GM21367 (cell line): ENCODE results near the gene GREM2.

ENCODE experiments used
- ATAC-seq: cut with Tn5 transposase; IDR thresholded peaks from one replicate; pipeline ENCODE4 v1.9.1; 2021; ENCODE audit not compliant: unreplicated experiment

Gene GREM2

GRCh38 chr1:240611619-240612480 is at the start of gene GREM2:
GREM2 (minus strand) TSS chr1:240612155; CDS start chr1:240493475, 118,680 bp downstream.
- peak; percentile 72 for ATAC-seq

DNA sequence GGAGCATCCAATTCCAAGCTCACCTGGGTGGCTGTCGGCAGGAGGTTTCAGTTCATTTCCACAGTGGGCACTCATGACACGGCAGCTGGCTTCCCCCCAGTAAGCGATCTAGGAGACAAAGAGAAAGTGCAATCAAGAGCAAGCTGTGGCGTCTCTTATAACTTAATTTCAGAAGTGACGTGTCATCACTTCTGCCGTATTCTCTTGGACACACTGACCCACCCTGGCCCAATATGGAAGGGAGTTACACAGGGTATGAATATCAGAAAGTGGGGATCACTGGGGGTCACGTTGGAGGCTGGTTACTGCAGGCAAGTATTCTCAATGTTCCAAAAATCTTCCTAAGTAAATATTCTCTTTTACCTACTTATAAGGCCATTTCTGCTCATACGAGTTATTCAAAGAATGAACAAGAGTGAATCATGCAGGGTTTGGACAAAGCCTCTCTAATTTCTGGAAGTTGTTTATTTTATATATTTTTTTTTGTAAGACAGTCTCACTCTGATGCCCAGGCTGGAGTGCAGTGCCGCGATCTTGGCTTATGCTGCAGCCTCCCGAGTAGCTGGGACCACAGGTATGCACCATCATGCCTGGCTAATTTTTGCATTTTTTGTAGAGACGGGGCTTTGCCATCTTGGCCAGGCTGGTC is 46.5 kb upstream of the GREM2 start:
- ATAC-seq: no peak

DNA sequence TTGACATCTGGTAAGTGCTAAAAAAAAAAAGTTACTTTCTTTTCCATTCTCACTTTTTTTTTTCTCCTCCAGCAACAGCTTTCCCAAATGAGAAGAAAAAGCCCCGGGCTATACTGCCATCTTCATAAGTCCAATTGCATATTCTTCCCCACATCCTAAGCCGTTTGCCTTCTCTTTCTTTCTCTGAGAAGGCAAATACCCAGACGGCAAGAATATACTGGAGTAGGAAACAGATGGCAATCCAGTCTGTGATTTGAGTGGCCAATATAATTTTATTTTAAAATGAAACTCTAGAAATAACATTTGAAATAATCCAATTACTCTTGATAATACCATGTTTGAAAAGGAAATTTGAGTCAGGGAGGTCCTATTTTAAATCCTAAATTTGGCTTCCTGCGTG is 44.6 kb upstream of the GREM2 start:
- ATAC-seq: no peak

DNA sequence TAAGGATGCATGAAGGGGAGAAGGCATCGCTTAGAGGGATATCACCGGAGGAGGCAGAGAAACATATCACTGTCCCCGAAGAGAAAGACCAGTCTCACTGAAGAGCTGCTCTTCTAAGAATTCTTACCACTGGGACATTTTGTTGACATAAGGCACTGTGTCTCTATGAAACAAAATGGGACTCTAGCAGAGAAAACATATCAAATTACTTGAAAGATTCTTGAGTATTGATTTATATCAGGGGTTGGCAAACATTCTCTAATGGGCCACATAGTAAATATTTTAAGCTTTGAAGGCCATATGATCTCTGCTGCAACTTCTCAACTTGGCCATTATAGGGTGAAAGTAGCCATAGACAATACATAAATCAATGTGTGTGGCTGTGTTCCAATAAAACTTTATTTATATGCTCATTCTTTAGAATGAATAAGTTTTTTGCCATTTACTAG is 41.0 kb upstream of the GREM2 start:
- no peak for ATAC-seq

DNA sequence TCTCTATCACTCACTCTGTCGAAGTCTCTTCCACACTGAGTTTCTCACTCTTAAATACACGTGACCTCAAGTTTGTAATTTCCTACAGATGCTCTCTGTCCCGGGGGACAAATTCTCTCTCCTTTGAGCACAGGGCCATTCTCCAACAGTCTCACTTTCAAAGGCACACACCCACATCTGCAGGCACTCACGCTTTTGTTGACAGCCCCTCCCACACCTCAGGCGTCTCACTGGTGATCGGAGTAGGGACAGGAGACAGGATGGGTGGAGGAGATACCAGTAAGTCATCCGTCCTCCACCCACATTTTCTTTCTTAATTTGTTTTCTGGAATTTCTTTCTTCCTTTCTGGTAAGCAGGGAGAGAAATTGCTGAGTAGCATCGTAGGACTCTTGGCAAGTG is 40.6 kb upstream of the GREM2 start:
- ATAC-seq: no peak

GRCh38 chr1:240650877-240651276 is 38.9 kb upstream of the GREM2 start:
- ATAC-seq: no peak

- no peak for ATAC-seq
These were observed 38.1 kb upstream of the GREM2 start for GRCh38 chr1:240649733-240650721.

DNA sequence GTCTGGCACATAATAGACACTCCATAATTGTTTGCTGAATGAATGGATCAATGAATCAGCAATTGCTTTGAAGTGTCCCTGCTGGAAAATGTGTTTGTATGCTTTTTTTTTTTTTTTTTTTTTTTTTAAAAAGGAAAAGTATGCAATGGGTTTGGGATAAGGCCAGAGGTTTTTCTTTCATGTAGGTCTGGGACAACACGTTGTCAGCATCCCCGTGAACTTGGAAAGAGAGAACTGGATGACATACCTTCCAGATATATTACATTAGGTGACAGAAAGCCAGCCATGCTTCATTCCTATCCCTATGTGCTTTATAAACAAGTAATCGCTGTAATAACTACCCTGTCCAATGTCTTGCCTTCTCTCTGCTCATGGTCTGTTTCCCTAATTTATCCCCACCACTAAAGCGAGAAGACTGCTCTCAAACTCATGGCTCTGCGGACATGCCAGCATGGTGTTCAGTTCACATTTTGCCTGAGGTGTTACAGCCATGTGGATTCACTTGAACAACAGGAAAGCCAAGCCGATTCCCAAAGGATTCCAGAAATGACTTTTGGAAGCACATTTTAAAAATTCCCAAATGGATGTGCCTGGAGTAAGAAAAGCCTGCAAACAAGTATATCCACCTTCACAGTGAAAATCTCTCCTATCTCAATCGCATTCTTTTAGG is 34.8 kb upstream of the GREM2 start:
- no peak for ATAC-seq

DNA sequence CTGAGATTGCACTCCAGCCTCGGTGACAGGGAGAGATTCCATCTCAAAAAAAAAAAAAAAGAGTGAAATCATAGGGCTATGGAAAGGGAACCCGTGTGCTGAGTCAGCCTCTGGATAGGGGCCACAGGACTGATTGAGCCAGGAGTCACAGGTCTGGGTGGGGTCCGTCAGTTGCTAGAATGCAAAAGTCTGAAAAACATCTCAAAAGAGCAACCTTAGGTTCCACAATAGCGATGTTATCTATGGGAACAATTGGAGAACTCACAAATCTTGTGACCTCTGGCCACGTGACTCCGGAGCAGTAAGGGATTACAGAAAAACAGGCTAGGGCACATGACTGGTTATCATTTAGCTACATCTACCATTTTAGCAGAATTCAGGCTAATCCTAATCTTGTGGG is 32.8 kb upstream of the GREM2 start:
- no peak for ATAC-seq

- ATAC-seq: no peak
These were observed 23.7 kb upstream of the GREM2 start for GRCh38 chr1:240635466-240636256.

DNA sequence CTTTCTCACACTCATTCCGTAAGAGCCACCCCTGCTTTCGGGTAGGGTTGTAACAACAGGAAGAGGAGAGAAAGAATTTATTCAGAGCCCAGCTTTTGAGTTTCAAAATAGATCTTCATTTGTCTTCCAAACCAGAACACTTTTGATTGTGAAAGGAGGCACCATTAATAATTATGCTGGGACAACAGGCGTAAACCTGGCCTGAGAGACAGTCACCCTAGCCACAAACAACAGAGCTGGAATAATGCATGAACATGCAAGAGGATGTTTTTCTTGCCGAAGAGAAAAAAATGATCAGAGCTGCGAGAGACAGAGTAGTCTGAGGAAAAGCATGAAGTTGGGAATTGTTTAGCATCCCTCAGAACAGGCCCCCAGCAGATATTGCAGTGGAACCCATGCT is 18.5 kb upstream of the GREM2 start:
- no peak for ATAC-seq

- ATAC-seq: no peak
These were observed 9.3 kb upstream of the GREM2 start for GRCh38 chr1:240621249-240621648.

GRCh38 chr1:240619906-240620621 is 8.1 kb upstream of the GREM2 start:
- no peak for ATAC-seq

- ATAC-seq: no peak
These were observed 7.4 kb upstream of the GREM2 start for GRCh38 chr1:240619357-240619756.

GRCh38 chr1:240618946-240619345 is 7.0 kb upstream of the GREM2 start:
- ATAC-seq: no peak

DNA sequence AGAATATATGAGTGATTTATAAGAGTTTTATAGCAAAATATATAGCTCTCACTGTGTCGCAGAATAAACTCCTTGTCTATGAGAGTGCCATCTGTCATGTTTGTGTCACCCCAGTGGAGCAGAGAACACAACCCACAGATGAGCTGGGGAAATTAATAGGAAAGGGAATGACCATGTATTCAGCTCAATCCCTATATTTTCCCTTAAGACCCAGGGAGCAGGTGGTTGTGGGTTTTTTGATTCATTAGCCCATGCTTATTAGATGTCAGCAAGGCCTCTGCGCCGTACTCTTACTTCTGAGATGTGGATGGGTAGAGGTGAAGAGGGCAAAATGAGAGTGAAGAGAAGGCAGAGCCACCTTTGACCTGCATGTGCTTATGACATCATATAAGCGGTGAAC is 4.1 kb upstream of the GREM2 start:
- ATAC-seq: no peak

GRCh38 chr1:240613356-240614142 is 1.6 kb upstream of the GREM2 start:
- ATAC-seq: no peak

- no peak for ATAC-seq
These were observed 856 bp upstream of the GREM2 start for GRCh38 chr1:240612811-240613210.
